PC-9 (cell line): ENCODE measurements around the gene TGFB2.

Experiments
- EZH2 ChIP-seq: fragments of 200-600 bp; sonication (generic); IDR thresholded peaks from 2 replicates; pipeline ENCODE4 v1.8.0; 2017; ENCODE audit warnings: antibody characterized with exemption, low read depth
- TF ChIP-seq, protein P1 (sequence below): fragments of 200-600 bp; sonication (generic); conservative IDR thresholded peaks from 2 replicates; pipeline ENCODE4 v1.6.1; 2017; ENCODE audit warnings: mixed run types, antibody characterized with exemption, mild to moderate bottlenecking, moderate library complexity

DNA sequence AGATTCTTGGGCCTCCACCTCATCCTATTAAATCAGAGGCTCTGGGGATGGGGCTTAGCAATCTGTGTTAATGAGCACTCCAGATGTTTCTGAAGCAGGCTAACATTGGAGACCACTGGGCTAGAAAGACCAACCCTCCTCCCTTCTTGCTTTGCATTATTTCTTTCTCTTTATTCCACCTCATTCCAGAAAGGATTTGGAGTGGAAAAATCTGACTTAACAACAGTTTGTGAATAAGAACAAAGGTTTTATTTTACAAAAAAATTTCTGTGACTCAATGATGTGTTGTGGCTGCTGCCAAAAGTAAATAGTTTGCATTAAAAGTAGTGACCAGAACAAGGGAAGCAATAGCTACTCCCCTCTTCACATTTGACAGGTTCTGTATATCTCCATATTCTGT lies 79.4 kb downstream of the TGFB2 start:
- TF ChIP-seq, protein P1, sequence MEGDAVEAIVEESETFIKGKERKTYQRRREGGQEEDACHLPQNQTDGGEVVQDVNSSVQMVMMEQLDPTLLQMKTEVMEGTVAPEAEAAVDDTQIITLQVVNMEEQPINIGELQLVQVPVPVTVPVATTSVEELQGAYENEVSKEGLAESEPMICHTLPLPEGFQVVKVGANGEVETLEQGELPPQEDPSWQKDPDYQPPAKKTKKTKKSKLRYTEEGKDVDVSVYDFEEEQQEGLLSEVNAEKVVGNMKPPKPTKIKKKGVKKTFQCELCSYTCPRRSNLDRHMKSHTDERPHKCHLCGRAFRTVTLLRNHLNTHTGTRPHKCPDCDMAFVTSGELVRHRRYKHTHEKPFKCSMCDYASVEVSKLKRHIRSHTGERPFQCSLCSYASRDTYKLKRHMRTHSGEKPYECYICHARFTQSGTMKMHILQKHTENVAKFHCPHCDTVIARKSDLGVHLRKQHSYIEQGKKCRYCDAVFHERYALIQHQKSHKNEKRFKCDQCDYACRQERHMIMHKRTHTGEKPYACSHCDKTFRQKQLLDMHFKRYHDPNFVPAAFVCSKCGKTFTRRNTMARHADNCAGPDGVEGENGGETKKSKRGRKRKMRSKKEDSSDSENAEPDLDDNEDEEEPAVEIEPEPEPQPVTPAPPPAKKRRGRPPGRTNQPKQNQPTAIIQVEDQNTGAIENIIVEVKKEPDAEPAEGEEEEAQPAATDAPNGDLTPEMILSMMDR: no peak
- TF ChIP-seq EZH2: no peak
